SK-N-SH treated with all-trans-retinoic acid at 6 μM for 48 hours (cell line): ENCODE results near the gene SBF2.

Source experiments
- BACH2 ChIP-seq: fragments of 250-450 bp; sonication (Bioruptor Pico); IDR thresholded peaks from 2 replicates; pipeline ENCODE4 v1.9.0; 2021; ENCODE audit warnings: mild to moderate bottlenecking, borderline replicate concordance
- CREB5 ChIP-seq: fragments of 250-450 bp; sonication (Bioruptor Pico); IDR thresholded peaks from 2 replicates; pipeline ENCODE4 v1.5.1; 2020; ENCODE audit warnings: low read depth, mild to moderate bottlenecking, moderate library complexity
- GLIS3 ChIP-seq: fragments of 250-450 bp; sonication (Bioruptor Pico); IDR thresholded peaks from 2 replicates; pipeline ENCODE4 v1.5.0; 2020; ENCODE audit warnings: mild to moderate bottlenecking, moderate library complexity
- PATZ1 ChIP-seq: fragments of 250-450 bp; sonication (Bioruptor Pico); IDR thresholded peaks from 2 replicates; pipeline ENCODE4 v1.8.0; 2020; ENCODE audit warnings: mild to moderate bottlenecking, moderate library complexity, borderline replicate concordance
- POU6F1 ChIP-seq: fragments of 250-450 bp; sonication (Bioruptor Pico); IDR thresholded peaks from 2 replicates; pipeline ENCODE4 v1.8.0; 2021; ENCODE audit warnings: low read depth, mild to moderate bottlenecking, moderate library complexity, borderline replicate concordance
- RARB ChIP-seq: fragments of 250-450 bp; sonication (Bioruptor Pico); IDR thresholded peaks from 2 replicates; pipeline ENCODE4 v1.8.0; 2021; ENCODE audit warnings: mild to moderate bottlenecking, moderate library complexity
- TSHZ2 ChIP-seq: fragments of 250-450 bp; sonication (Bioruptor Pico); IDR thresholded peaks from 2 replicates; pipeline ENCODE4 v1.5.0; 2020; ENCODE audit warnings: mild to moderate bottlenecking, moderate library complexity
- ZFP3 ChIP-seq: fragments of 250-450 bp; sonication (Bioruptor Pico); IDR thresholded peaks from 2 replicates; pipeline ENCODE4 v1.5.0; 2020; ENCODE audit warnings: mild to moderate bottlenecking, moderate library complexity
- ZFP30 ChIP-seq: fragments of 450-650 bp; formaldehyde crosslinking; IDR thresholded peaks from 2 replicates; pipeline ENCODE4 v1.5.0; 2022; ENCODE audit warnings: mild to moderate bottlenecking, moderate library complexity
- ZNF8 ChIP-seq: fragments of 450-650 bp; formaldehyde crosslinking; IDR thresholded peaks from 2 replicates; pipeline ENCODE4 v1.5.0; 2020; ENCODE audit warnings: mild to moderate bottlenecking, moderate library complexity

GRCh38 chr11:10257478-10257877 lies 36.5 kb downstream of the SBF2 start:
- no peak for TF ChIP-seq ZFP30 (CRISPR knock-in tag)
- no peak for TF ChIP-seq ZNF8
- TF ChIP-seq RARB (CRISPR knock-in tag) = no peak
- no peak for TF ChIP-seq ZFP3 (CRISPR knock-in tag)
- TF ChIP-seq GLIS3 = no peak
- no peak for TF ChIP-seq PATZ1 (CRISPR knock-in tag)
- TF ChIP-seq TSHZ2 (CRISPR knock-in tag) = no peak
- no peak for TF ChIP-seq CREB5 (CRISPR knock-in tag)
- TF ChIP-seq BACH2 = no peak
- TF ChIP-seq POU6F1 = no peak
